SK-N-SH (cell line): ENCODE data around the gene PARP4. TPM values are rescaled to one million over a fixed set of nuclear protein-coding genes. Genes with fewer than 3 reads are reported as not detected.
"Not testable (repeated sequence)": the region's sequence is repeated elsewhere in the genome, so short reads cannot be mapped to it uniquely, and the experiment has no call there.

Source experiments
- CTCF ChIA-PET: fragments of 300-600, 350-600 bp; formaldehyde crosslinking; extraction: SDS; loops from one replicate; lab custom pipeline; 2021; lab: Yijun Ruan, JAX
- POLR2A ChIA-PET: fragments of 350-600 bp; sonication (Branson Sonifier 250); formaldehyde crosslinking; extraction: SDS; loops from one replicate; lab custom pipeline; 2020; ENCODE audit warnings: antibody characterized with exemption, inconsistent platforms; lab: Yijun Ruan, JAX
- DNase-seq: peaks from one replicate; pipeline ENCODE4 v3.0.0; 2012
- H2AFZ ChIP-seq: fragments of 200-600 bp; sonication (generic); 2 replicates; pipeline ENCODE4 v1.8.1; 2016; ENCODE audit warnings: antibody characterized with exemption, mild to moderate bottlenecking, low read depth
- H3F3A ChIP-seq: fragments of 200-600 bp; sonication (generic); replicated peaks from 2 replicates; pipeline ENCODE3; 2016; ENCODE audit warnings: antibody characterized with exemption, mild to moderate bottlenecking; ENCODE audit not compliant: insufficient read depth
- H3K27ac ChIP-seq, 2 experiments: fragments of 200-500 bp in 1 of 2; fragments of 200-600 bp in 1 of 2; sonication (Bioruptor generic) in 1 of 2; sonication (generic), shearing (Covaris generic) in 1 of 2; 2 replicates each; pipeline versions ENCODE4 v1.5.1 to v1.6.1; 2014 to 2016; ENCODE audit warnings: low read depth in 2 of 2, inconsistent platforms in 1 of 2, low read length in 1 of 2, mild to moderate bottlenecking in 1 of 2, mixed read lengths in 1 of 2
- H3K27me3 ChIP-seq: fragments of 200-600 bp; sonication (generic), shearing (Covaris generic); 2 replicates; pipeline ENCODE4 v1.6.1; 2016; ENCODE audit warnings: mixed run types; ENCODE audit not compliant: insufficient read depth
- H3K36me3 ChIP-seq, 2 experiments: fragments of 200-500 bp in 1 of 2; fragments of 200-600 bp in 1 of 2; sonication (Bioruptor generic) in 1 of 2; sonication (generic) in 1 of 2; replicated peaks in 1 of 2; 2 replicates each; pipeline versions ENCODE3 to v1.5.1; 2014 to 2016; ENCODE audit warnings: low read length in 1 of 2, mild to moderate bottlenecking in 1 of 2; ENCODE audit not compliant: insufficient read depth in 2 of 2, control insufficient read depth in 1 of 2
- H3K4me1 ChIP-seq, 2 experiments: fragments of 200-500 bp in 1 of 2; fragments of 200-600 bp in 1 of 2; sonication (Bioruptor generic) in 1 of 2; sonication (generic), shearing (Covaris generic) in 1 of 2; 2 replicates each; pipeline versions ENCODE4 v1.5.1 to v1.6.1; 2014 to 2016; ENCODE audit warnings: low read depth in 1 of 2, low read length in 1 of 2, mixed run types in 1 of 2; ENCODE audit not compliant: insufficient read depth in 2 of 2, control insufficient read depth in 1 of 2
- H3K4me2 ChIP-seq: fragments of 200-600 bp; sonication (generic), shearing (Covaris generic); 2 replicates; pipeline ENCODE4 v1.6.1; 2017; ENCODE audit warnings: mixed run types
- H3K4me3 ChIP-seq, 2 experiments: fragments of 200-500 bp in 1 of 2; fragments of 200-600 bp in 1 of 2; sonication (Bioruptor generic) in 1 of 2; sonication (generic), shearing (Covaris generic) in 1 of 2; 2 replicates each; pipeline versions ENCODE4 v1.5.1 to v1.8.1; 2014 to 2016; ENCODE audit warnings: low read depth in 2 of 2, inconsistent platforms in 1 of 2, low read length in 1 of 2, mild to moderate bottlenecking in 1 of 2, mixed read lengths in 1 of 2, moderate library complexity in 1 of 2
- H3K79me2 ChIP-seq: fragments of 200-600 bp; sonication (generic); 2 replicates; pipeline ENCODE4 v1.8.1; 2017; ENCODE audit warnings: mild to moderate bottlenecking; ENCODE audit not compliant: insufficient read depth
- H3K9ac ChIP-seq: fragments of 200-600 bp; sonication (generic); 2 replicates; pipeline ENCODE4 v1.6.1; 2017; ENCODE audit warnings: mixed run types
- H3K9me2 ChIP-seq: fragments of 200-600 bp; sonication (generic); 2 replicates; pipeline ENCODE4 v1.6.1; 2017; ENCODE audit warnings: mixed run types
- H3K9me3 ChIP-seq: fragments of 200-600 bp; sonication (generic); 2 replicates; pipeline ENCODE4 v1.6.1; 2017; ENCODE audit warnings: mixed run types, mild to moderate bottlenecking, moderate library complexity
- H4K20me1 ChIP-seq: fragments of 200-600 bp; sonication (generic); 2 replicates; pipeline ENCODE4 v1.6.1; 2017; ENCODE audit warnings: mild to moderate bottlenecking, mixed run types; ENCODE audit not compliant: insufficient read depth
- CHD2 ChIP-seq: fragments of 150-350 bp; IDR thresholded peaks from 2 replicates; pipeline ENCODE4 v1.6.1; 2018; ENCODE audit warnings: low read length; ENCODE audit not compliant: partially characterized antibody
- EZH2phosphoT487 ChIP-seq: fragments of 200-600 bp; sonication (generic); IDR thresholded peaks from 2 replicates; pipeline ENCODE4 v1.6.1; 2017; ENCODE audit warnings: low read depth, mixed run types, mild to moderate bottlenecking, antibody characterized with exemption, moderate library complexity, borderline replicate concordance
- FOSL2 ChIP-seq: IDR thresholded peaks from 2 replicates; pipeline ENCODE4 v1.4.0; 2012; ENCODE audit warnings: low read depth, mild to moderate bottlenecking, moderate library complexity, borderline replicate concordance
- GATA2 ChIP-seq: sonication (generic); formaldehyde crosslinking; IDR thresholded peaks from 2 replicates; pipeline ENCODE4 v1.5.0; 2020; ENCODE audit warnings: mild to moderate bottlenecking, missing genetic modification reagents
- MEF2A ChIP-seq: IDR thresholded peaks from 2 replicates; pipeline ENCODE4 v1.4.0; 2012; ENCODE audit warnings: low read depth, borderline replicate concordance
- NFIC ChIP-seq: IDR thresholded peaks from 2 replicates; pipeline ENCODE4 v1.4.0; 2012; ENCODE audit warnings: borderline replicate concordance
- PBX3 ChIP-seq: IDR thresholded peaks from 2 replicates; pipeline ENCODE4; 2012
- SMC3 ChIP-seq: IDR thresholded peaks from 2 replicates; pipeline ENCODE4 v1.6.1; 2012; ENCODE audit warnings: low read depth, low read length, improper control_type of control experiment
- TCF12 ChIP-seq: IDR thresholded peaks from 2 replicates; pipeline ENCODE4 v1.4.0; 2012
- WGBS: methylation state at CpG from one replicate; pipeline ENCODE4 v1.1.6; 2017; ENCODE audit warnings: low lambda C conversion rate; 5-methylcytosine and 5-hydroxymethylcytosine counted together
- polyA plus RNA-seq, 3 experiments: library from polyadenylated mRNA; depleted of rRNA; stranded (reverse); fragments of >200 nt; gene quantifications; 2 replicates each; pipeline ENCODE4 v1.2.3, GENCODE V29; 2012
- TF ChIP-seq, protein P1 (sequence below): IDR thresholded peaks from 2 replicates; pipeline ENCODE4 v1.4.0; 2012; ENCODE audit warnings: low read depth, borderline replicate concordance
- TF ChIP-seq, protein P2 (sequence below): fragments of 150-350 bp; IDR thresholded peaks from 2 replicates; pipeline ENCODE4 v1.6.1; 2017; ENCODE audit warnings: antibody characterized with exemption, low read length, low read depth, borderline replicate concordance
- TF ChIP-seq, protein P3 (sequence below): fragments of 200-600 bp; sonication (generic); IDR thresholded peaks from 2 replicates; pipeline ENCODE4 v1.6.1; 2017; ENCODE audit warnings: antibody characterized with exemption, mild to moderate bottlenecking, moderate library complexity

PARP4 gene
- polyA plus RNA-seq, 1 of the 3 experiments (the other 2 are of a cell fraction), result 33.9 TPM

DNA sequence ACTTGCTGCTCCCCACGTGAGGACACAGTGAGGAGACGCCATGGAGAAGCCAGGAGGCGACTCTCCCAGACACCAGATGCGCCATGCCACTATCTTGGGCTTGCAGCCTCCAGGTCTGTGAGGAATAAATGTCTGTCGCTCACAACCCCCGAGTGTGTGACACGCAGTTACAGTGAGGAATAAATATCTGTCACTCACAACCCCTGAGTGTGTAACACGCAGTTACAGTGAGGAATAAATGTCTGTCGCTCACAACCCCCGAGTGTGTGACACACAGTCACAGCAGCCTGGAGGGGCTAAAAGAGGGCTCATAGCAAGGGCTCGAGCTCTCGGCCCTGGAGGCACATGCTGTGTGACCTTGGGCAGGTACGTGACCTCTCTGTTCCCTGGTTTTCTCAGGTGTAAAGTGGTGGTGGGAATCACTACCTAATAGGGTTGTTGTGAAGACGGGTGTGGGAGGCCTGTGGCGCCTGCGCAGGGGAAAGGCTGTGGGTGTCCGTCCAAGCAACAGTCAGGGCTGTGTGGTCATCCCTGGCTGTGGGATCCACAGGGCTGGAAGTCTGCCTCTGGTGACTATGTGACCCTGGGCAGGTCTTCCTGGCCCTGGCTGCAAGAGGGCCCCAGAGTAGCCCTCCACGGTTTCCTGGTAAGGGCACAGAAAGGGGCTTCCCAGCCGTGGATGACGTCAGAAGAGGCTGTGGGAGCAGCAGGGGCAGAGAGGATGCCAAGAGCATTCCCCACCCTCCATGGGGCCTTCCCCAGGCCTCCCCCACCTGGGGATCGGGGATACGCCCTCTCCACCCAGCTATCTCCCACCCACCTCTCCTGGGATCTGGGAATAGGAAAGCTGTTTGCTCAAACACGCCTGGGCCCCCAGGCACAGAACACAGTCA lies 125.5 kb downstream of the PARP4 start:
- H3K4me3 ChIP-seq, result no peak overlapping the region
- H3K9ac ChIP-seq, result no peak overlapping the region
- TF ChIP-seq, protein P1, sequence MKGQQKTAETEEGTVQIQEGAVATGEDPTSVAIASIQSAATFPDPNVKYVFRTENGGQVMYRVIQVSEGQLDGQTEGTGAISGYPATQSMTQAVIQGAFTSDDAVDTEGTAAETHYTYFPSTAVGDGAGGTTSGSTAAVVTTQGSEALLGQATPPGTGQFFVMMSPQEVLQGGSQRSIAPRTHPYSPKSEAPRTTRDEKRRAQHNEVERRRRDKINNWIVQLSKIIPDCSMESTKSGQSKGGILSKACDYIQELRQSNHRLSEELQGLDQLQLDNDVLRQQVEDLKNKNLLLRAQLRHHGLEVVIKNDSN, result no peak
- TF ChIP-seq PBX3, result no peak
- no peak for TF ChIP-seq FOSL2
- TF ChIP-seq, protein P2, sequence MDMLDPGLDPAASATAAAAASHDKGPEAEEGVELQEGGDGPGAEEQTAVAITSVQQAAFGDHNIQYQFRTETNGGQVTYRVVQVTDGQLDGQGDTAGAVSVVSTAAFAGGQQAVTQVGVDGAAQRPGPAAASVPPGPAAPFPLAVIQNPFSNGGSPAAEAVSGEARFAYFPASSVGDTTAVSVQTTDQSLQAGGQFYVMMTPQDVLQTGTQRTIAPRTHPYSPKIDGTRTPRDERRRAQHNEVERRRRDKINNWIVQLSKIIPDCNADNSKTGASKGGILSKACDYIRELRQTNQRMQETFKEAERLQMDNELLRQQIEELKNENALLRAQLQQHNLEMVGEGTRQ, result no peak
- H4K20me1 ChIP-seq, result no peaks in the 10 kb centered on the region
- no peak overlapping the region for H2AFZ ChIP-seq
- H3K9me2 ChIP-seq, result no peaks in the 10 kb centered on the region
- H3K4me2 ChIP-seq, result no peak overlapping the region
- H3K79me2 ChIP-seq, result no peaks in the 10 kb centered on the region
- no peaks in the 10 kb centered on the region for H3K4me1 ChIP-seq
- DNase-seq, result no peak
- 70% methylated on average over 14 of the region's 23 CpGs for WGBS
- H3K27me3 ChIP-seq, result no peaks in the 10 kb centered on the region
- H3K27ac ChIP-seq, result no peak overlapping the region
- H3K9me3 ChIP-seq, result no peaks in the 10 kb centered on the region
- H3K36me3 ChIP-seq, result no peaks in the 10 kb centered on the region
- CTCF ChIA-PET, result no interaction called here
- H3F3A ChIP-seq, result no peaks in the 10 kb centered on the region
- POLR2A ChIA-PET, result no interaction called here

DNA sequence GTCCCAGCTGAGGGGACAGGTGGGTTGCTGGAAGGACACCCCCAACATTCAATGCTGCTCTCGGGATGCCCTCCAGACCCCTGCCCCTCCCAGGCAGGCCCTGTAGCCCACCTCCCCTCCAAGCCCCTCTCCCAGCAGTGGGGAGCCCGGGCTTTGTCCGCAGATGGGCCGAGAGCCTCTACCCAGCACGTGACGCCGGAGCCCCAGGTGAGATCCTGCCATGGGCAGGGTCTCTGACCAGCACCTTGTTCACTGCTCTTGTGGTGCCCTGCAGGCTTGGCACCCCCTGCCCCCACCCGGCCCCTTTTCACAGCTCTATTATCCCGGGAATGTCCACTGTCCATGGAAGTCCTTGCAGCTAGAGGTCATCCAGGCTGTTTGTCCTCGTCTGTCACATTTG lies 126.7 kb downstream of the PARP4 start:
- WGBS, result 34% methylated on average over 4 of the region's 10 CpGs

DNA sequence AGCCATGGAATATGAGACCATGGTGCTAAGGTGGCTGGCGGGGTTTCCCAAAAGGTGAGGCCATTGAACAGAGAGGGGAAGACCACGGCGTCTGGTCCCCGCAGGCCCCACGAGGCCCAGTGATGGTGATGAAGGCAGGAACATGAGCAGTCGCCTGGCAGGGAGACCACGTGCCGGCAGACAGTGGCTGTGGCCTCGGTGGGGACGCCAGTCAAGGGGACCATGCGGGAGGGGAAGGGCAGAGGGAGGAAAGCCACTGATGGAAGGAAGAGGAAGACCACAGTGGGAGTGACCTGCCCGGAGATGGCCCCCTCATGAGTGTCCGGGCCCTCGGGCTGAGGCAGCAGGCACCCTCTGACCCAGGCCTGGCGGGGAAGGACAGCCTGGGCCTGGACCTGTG lies 127.6 kb downstream of the PARP4 start:
- H3K4me2 ChIP-seq, H3K79me2 ChIP-seq, H3K4me1 ChIP-seq, H3K9me2 ChIP-seq, H2AFZ ChIP-seq, H3K27ac ChIP-seq, DNase-seq, H3K9ac ChIP-seq, CTCF ChIA-PET, H4K20me1 ChIP-seq, H3K4me3 ChIP-seq, H3F3A ChIP-seq, H3K27me3 ChIP-seq, POLR2A ChIA-PET, H3K36me3 ChIP-seq, H3K9me3 ChIP-seq: not testable (repeated sequence)
- WGBS, result 65% methylated on average over 10 of the region's 15 CpGs

More for the DNA sequence above, 126.7 kb downstream of the PARP4 start:
- Histone ChIP-seq H3K4me1 (no peaks in the 10 kb centered on the region), H3K27ac (no peak overlapping the region), H3K36me3 (no peaks in the 10 kb centered on the region), H3K4me2 (no peak overlapping the region), H3K79me2 (no peaks in the 10 kb centered on the region), H2AFZ (no peak overlapping the region), H3K4me3 (no peak overlapping the region), H3F3A (no peaks in the 10 kb centered on the region), H3K9me2 (no peaks in the 10 kb centered on the region), H3K9me3 (no peaks in the 10 kb centered on the region), H3K27me3 (no peaks in the 10 kb centered on the region), H3K9ac (no peak overlapping the region), H4K20me1 (no peaks in the 10 kb centered on the region)
- ChIA-PET POLR2A (no interaction called here), CTCF (interaction anchor here (0.6 kb wide), 1 partner anchor 141 kb away, joined by 3 read pairs; no protein-coding TSS in a partner anchor)
- TF ChIP-seq MEF2A (no peak), GATA2 (CRISPR knock-in tag) (no peak), TCF12 (no peak), SMC3 (no peak), EZH2phosphoT487 (no peak), NFIC (no peak), CHD2 (no peak)
- TF ChIP-seq, protein P3, sequence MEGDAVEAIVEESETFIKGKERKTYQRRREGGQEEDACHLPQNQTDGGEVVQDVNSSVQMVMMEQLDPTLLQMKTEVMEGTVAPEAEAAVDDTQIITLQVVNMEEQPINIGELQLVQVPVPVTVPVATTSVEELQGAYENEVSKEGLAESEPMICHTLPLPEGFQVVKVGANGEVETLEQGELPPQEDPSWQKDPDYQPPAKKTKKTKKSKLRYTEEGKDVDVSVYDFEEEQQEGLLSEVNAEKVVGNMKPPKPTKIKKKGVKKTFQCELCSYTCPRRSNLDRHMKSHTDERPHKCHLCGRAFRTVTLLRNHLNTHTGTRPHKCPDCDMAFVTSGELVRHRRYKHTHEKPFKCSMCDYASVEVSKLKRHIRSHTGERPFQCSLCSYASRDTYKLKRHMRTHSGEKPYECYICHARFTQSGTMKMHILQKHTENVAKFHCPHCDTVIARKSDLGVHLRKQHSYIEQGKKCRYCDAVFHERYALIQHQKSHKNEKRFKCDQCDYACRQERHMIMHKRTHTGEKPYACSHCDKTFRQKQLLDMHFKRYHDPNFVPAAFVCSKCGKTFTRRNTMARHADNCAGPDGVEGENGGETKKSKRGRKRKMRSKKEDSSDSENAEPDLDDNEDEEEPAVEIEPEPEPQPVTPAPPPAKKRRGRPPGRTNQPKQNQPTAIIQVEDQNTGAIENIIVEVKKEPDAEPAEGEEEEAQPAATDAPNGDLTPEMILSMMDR, result no peak
- DNase-seq, result no peak
